Spleen (tissue), 7 donors: ENCODE measurements around the gene SLC17A8.

Experiments
- POLR2A ChIP-seq, 3 donors: fragments of 450-650 bp; IDR thresholded peaks; one replicate each; pipeline ENCODE4 v1.5.1; 2017; ENCODE audit warnings: antibody characterized with exemption in 3 of 3, mild to moderate bottlenecking in 1 of 3
- POLR2AphosphoS5 ChIP-seq, 3 donors: sonication (generic); formaldehyde crosslinking; IDR thresholded peaks; one replicate each; pipeline ENCODE4 v1.5.1; 2017; ENCODE audit warnings: antibody characterized with exemption in 3 of 3
- TF ChIP-seq, protein P1 (sequence below), 11 experiments: fragments of 200-600 bp in 7 of 11; fragments of 450-650 bp in 4 of 11; sonication (generic) in 4 of 11; IDR thresholded peaks in 8 of 11; conservative IDR thresholded peaks in 3 of 11; 1 replicate in 7 of 11; 2 replicates in 4 of 11; pipeline versions ENCODE4 v1.4.0 to v1.8.0; 2016 to 2021; ENCODE audit warnings: antibody characterized with exemption in 11 of 11, inconsistent platforms in 4 of 11, mild to moderate bottlenecking in 1 of 11
- donor health status: DM: no; HTN: no; CAD: no; lungs with moderate emphysema.
- donor health status: DM: no; HTN: no; CAD: no.
- donor health status: DM: no; HTN: no; CAD: no.

DNA sequence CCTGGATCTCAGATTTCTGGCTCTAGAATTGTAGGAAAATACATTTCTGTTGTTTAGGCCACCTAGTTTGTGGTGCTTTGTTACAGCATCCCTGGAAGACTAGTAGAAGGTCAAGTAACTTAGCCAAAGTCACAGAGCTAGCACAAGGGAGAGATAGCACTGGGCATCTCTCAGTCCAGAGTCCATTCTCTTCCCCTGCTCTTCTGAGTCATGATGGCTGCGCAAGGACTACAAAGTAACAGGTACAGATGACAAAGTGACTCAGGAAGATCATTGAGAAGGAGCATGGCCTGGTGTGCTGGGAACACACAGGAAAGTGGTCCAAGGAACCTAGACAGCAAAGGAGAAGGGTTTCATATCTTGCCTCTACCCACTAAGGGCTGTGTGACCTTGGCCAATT lies 19.3 kb downstream of the SLC17A8 start:
- TF ChIP-seq POLR2A (IDR thresholded peaks at IDR 0.05), result no peak
- TF ChIP-seq, protein P1, sequence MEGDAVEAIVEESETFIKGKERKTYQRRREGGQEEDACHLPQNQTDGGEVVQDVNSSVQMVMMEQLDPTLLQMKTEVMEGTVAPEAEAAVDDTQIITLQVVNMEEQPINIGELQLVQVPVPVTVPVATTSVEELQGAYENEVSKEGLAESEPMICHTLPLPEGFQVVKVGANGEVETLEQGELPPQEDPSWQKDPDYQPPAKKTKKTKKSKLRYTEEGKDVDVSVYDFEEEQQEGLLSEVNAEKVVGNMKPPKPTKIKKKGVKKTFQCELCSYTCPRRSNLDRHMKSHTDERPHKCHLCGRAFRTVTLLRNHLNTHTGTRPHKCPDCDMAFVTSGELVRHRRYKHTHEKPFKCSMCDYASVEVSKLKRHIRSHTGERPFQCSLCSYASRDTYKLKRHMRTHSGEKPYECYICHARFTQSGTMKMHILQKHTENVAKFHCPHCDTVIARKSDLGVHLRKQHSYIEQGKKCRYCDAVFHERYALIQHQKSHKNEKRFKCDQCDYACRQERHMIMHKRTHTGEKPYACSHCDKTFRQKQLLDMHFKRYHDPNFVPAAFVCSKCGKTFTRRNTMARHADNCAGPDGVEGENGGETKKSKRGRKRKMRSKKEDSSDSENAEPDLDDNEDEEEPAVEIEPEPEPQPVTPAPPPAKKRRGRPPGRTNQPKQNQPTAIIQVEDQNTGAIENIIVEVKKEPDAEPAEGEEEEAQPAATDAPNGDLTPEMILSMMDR (IDR thresholded peaks at IDR 0.05 in 8 of 11, conservative IDR thresholded peaks at IDR 0.05 in 3 of 11), result no peak
- no peak for TF ChIP-seq POLR2AphosphoS5 (IDR thresholded peaks at IDR 0.05)
